Endothelial cell of hepatic sinusoid (primary cell): ENCODE results near the gene RDM1.

Experiments used
- in situ Hi-C: cut with HindIII; loops from 2 replicates; pipeline ENCODE4 v1.10.0; 2017; ENCODE audit warnings: low sequenced_read_pairs

The RDM1 gene

GRCh38 chr17:35875072-35875799, 55.3 kb downstream of the RDM1 start:
- in situ Hi-C loops: no loop called here

- in situ Hi-C loops: loop anchor here (25.0 kb wide), 1 partner anchor 615 kb away; the partner anchor contains the start of gene ZNHIT3
These were observed 58.2 kb downstream of the RDM1 start for GRCh38 chr17:35872196-35872980.

GRCh38 chr17:35870906-35871819, 59.4 kb downstream of the RDM1 start:
- in situ Hi-C loops: loop anchor here (25.0 kb wide), 1 partner anchor 616 kb away; the partner anchor contains the start of gene ZNHIT3

GRCh38 chr17:35868737-35869136, 61.8 kb downstream of the RDM1 start, which contains the start of gene HEATR9:
Gene HEATR9, minus strand, starts transcription at chr17:35868891. Its CDS starts 149 bp downstream, at chr17:35868742.
- in situ Hi-C loops: loop anchor here (25.0 kb wide), 1 partner anchor 619 kb away; the partner anchor contains the start of gene ZNHIT3
